Erythroblast (primary cell): ENCODE results near the gene RCVRN.

Experiments used
- DNase-seq, 2 experiments: peaks; one replicate each; lab custom pipeline; 2025; lab: John Stamatoyannopoulos, UW
- GATA1 ChIP-seq: IDR thresholded peaks from 2 replicates; pipeline ENCODE4 v1.6.1; 2011; ENCODE audit warnings: low read depth, mild to moderate bottlenecking, control low read depth, low read length, moderate library complexity
- POLR2A ChIP-seq: IDR thresholded peaks from 2 replicates; pipeline ENCODE4 v1.6.1; 2011; ENCODE audit warnings: mild to moderate bottlenecking, low read length

The RCVRN gene

DNA sequence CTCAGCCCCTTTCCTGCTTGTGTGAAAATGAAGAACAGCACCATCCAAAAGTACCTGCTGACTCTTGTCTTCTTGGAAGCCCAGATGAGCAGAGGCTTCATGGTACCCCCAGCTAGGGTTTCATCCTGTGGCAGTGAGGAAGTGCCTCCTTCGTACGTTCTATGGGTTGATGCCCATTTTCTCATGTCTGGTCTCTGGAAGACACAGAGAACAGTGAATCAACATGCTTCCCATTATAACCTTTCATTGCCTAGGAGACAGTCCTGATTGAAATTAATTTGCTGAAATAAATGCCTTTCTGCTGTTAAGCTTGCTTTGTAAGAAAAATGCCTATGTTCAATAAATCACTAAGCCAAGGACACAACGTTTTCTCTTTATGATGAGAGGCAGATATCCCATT lies 36.5 kb downstream of the RCVRN start:
- no peak for TF ChIP-seq POLR2A
- TF ChIP-seq GATA1 = no peak

DNA sequence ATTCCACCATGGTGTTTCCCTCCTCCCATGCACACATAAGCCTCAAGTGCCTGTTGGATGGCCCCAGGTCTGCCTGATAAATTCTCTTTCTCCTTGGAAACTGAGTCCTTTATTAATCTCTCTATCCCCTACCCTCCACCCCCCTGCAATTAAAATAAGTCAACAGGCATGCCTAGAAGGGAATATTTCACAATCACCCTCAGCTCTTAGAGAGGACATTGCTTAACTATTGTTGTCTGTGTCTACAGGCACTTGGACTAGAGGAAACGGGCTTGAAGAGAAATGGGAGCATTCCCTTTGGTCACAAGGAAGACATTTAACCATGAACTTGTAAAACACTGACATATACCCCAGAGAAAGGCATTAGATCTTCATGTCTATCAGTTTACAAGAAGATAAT lies 39.5 kb downstream of the RCVRN start:
- no peak for TF ChIP-seq POLR2A
- DNase-seq = no peak

More for the DNA sequence above, 36.5 kb downstream of the RCVRN start:
- no peak for DNase-seq

DNA sequence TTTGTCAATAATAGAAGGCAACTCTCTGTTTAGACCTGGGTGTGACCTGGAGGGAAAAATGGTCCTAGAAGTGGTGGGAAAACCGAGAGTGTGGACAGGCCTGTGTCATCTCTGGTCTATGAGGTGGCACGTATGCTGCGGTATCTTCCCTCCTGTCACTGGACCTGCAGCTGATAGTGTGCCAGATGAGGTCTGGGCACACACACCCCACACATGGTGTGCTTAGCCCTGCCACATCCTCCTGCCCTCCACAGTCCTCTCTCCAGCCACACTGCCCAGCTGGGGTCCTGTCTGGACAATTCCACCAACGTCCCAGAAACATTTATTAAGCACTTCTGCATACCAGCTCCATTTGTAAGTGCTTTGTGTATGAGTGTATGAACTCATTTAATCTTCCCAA lies 42.1 kb downstream of the RCVRN start:
- no peak for TF ChIP-seq POLR2A
- TF ChIP-seq GATA1 = no peak
- no peak for DNase-seq

DNA sequence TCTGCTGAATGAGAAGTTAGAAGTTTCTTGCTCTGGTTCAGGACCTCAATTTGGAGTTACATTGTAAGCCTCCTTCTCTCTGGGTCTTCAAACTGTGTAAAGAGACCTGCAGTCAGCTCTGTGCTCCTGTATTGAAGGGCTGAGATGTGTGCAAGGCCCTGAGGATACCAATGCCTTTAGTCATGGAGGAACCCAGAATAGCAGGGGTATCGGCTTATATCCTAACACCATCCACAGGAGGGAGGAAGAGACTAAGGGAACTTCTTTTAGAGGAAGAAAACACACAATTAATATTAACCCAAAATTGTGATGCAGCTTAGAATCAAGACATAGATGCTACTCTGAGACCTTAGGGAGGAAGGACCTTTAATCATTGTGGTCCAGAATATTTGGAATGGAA lies 42.9 kb downstream of the RCVRN start:
- no peak for DNase-seq
- TF ChIP-seq GATA1 (no peak), POLR2A (no peak)

DNA sequence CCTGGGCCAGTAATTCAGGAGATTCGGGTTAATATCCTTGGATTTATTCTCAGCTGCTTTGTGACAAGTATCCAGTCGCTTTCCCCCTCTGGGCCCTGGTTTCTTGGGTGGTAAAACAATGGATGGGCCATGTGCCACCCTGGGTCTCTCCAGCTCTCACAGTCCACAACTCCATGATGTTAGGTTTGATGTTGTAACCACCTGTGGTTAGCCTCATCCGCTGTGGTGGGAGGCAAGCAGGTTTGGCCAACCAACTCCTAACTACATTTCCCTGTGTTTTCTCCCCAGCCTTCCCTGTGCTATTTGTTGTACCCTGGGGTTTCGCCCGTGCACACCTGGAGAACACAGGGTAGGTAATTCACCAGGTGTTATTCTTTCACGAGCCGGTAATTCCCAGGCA lies 44.2 kb downstream of the RCVRN start:
- DNase-seq = no peak
- TF ChIP-seq POLR2A = no peak
- no peak for TF ChIP-seq GATA1

DNA sequence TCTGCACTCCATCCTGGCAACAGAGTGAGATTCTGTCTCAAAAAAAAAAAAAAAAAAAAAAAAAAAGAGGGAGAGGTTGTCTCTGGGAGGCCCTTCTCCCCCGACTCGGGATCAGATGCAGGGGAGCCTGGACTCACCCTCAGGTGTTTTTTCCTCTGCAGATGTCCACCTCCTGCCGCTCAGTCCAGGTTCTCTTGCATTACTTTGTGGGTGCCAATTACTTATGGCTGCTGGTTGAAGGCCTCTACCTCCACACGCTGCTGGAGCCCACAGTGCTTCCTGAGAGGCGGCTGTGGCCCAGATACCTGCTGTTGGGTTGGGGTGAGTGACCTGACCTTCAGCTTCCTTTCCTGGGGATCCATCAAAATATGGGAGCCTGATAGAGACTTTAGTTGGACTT lies 45.3 kb downstream of the RCVRN start:
- TF ChIP-seq GATA1 (no peak), POLR2A (no peak)
- no peak for DNase-seq

DNA sequence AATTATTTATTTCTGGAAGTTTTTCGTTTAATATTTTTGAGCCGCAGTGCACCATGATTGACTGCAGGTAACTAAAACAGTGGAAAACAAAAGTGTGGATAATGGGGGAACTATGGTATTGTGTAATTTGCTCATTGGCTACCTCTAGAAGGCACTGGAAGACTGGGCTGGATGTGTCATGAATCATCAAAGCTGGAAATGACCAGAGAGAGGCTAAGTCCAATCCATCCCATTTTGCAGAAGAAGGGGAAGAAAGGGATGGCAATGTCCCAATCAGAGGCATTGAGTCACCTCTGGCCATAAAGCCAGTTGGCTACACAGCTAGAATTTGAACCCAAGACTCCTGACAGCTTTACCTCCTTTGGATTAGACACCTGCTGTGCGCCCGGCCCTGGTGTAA lies 50.0 kb downstream of the RCVRN start:
- TF ChIP-seq GATA1 = no peak
- TF ChIP-seq POLR2A = no peak
- DNase-seq = no peak

DNA sequence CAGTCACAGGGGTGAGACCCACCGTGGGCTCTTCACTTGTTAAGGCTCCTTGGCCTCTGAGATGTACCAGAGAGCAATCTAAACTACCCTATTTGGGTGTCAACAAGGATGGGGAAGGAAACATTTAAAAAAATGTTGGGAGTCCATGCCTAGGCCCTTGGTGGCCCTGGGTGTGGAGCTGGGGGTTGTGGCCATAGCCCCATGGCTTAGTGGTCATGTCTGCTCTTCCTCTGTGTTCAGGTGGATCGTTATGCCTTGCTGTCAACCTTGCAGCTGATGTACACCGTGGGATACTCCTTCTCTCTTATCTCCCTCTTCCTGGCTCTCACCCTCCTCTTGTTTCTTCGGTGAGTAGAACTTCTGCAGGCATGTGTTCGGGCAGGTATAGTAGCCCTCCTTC lies 50.8 kb downstream of the RCVRN start:
- DNase-seq = no peak
- TF ChIP-seq GATA1 (no peak), POLR2A (no peak)

DNA sequence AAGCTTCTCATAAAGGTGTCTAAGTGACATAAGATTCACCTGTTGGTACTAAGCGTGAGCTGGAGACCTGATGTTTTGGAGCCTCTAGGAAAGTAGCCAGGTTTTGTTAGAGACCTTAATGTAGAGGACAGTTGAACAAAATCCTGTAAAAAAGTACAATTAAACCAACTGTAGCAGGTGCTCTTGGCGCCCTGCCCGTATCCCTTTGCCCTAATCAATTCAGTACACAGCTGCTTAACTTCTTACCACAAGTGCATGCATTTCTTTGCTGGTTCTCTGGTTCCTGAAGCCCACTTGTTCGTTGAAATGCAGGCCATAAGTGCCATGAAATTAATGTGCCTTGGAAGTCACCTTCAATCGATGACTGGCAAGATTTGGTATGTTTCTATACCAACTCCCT lies 54.9 kb downstream of the RCVRN start:
- no peak for DNase-seq
- TF ChIP-seq POLR2A (no peak), GATA1 (no peak)
